Measurements from ENCODE around the gene TCOF1. TPM values are rescaled to one million over a fixed set of nuclear protein-coding genes. Genes with fewer than 3 reads are reported as not detected.

Gene TCOF1
- total and polyA plus RNA-seq, 2 donors (not counting 1 experiment from before 2014, with no cell fraction given) = 30.9 to 62.4 TPM

- peaks cover 54% of the 10 kb centered on the region for H4K20me1 ChIP-seq (ENCODE audit: control insufficient read depth, insufficient read depth, low read length, poor library complexity, severe bottlenecking)
- DNase-seq = peak; percentile 32
- Mint-ChIP-seq H3K9me3 (ENCODE audit: insufficient read depth) (no peaks in the 10 kb centered on the region), H3K4me1 (peaks cover 30% of the 10 kb centered on the region), H3K27ac (peak overlapping the region; percentile 100), H3K27me3 (no peaks in the 10 kb centered on the region), H3K4me3 (peak overlapping the region; percentile 100)
- peak overlapping the region; percentile 90 to 98 for H3K27ac ChIP-seq (ENCODE audit: low read length in 2 of 2)
- no peaks in the 10 kb centered on the region for H3K9me3 ChIP-seq (ENCODE audit: control extremely low read depth in 1 of 3, control insufficient read depth in 2 of 3, insufficient read depth in 1 of 3, low read length in 2 of 3)
- H3K9ac ChIP-seq (ENCODE audit: low read length) = peak overlapping the region; percentile 96
- no peak for TF ChIP-seq EZH2 (IDR thresholded peaks at IDR 0.05; ENCODE audit: borderline replicate concordance, insufficient read depth, low read depth, low read length, poor library complexity, severe bottlenecking)
- TF ChIP-seq CTCF (IDR thresholded peaks at IDR 0.05) = no peak
- peak; percentile 29 for ATAC-seq (ENCODE audit: low read depth)
- H3K4me3 ChIP-seq (ENCODE audit: control extremely low read depth in 1 of 5, extremely low read depth in 1 of 5, insufficient read depth in 1 of 5, low read depth in 2 of 5, low read length in 4 of 5) = peak overlapping the region; percentile 80 to 98 (median 97)
- peak overlapping the region; percentile 80 for H2AFZ ChIP-seq (ENCODE audit: insufficient read depth, low read depth, low read length, poor library complexity, severe bottlenecking)
- H3K4me1 ChIP-seq (ENCODE audit: control insufficient read depth in 2 of 2, insufficient read depth in 2 of 2, low read length in 2 of 2) = peaks cover 21 to 31% of the 10 kb centered on the region in 2 donors
- CTCF ChIA-PET = interaction anchor here (0.7 to 2.9 kb wide), 9 partner anchors 9 to 310 kb away, joined by 3 to 38 read pairs (median 10); partner anchors contain the start of genes DCTN4 and RBM22
- POLR2A ChIA-PET = interaction anchor here (0.8 to 2.3 kb wide), 10 partner anchors 11 to 252 kb away, joined by 3 to 47 read pairs (median 6); partner anchors contain the start of genes CD74 and RBM22
- no peaks in the 10 kb centered on the region for H3K27me3 ChIP-seq (replicated peaks in 1 of 4; ENCODE audit: control extremely low read depth in 1 of 4, control insufficient read depth in 3 of 4, insufficient read depth in 4 of 4, low read length in 3 of 4)
- peaks cover 36% of the 10 kb centered on the region for H3K79me2 ChIP-seq (ENCODE audit: control insufficient read depth, insufficient read depth, low read length)
- WGBS (ENCODE audit: insufficient coverage) = 2% methylated on average over 31 of the region's 31 CpGs
- H3K36me3 ChIP-seq (replicated peaks in 1 of 2; ENCODE audit: control extremely low read depth in 1 of 2, control insufficient read depth in 1 of 2, extremely low read depth in 1 of 2, insufficient read depth in 2 of 2, low read length in 1 of 2) = peaks cover 2 to 43% of the 10 kb centered on the region in 2 experiments
- peak overlapping the region; percentile 92 for H3K4me2 ChIP-seq (replicated peaks; ENCODE audit: low read depth, low read length, poor library complexity, severe bottlenecking)
- intact Hi-C loops (cut with micrococcal nuclease) = loop anchor here (1.0 to 2.0 kb wide), 5 partner anchors 13 to 310 kb away; partner anchors contain the start of genes DCTN4 and TCOF1
Observed at GRCh38 chr5:150448952-150449516, 91.5 kb downstream of the TCOF1 start.

Other genes with a start within 250 kb of the TCOF1 start
- gene PDGFRB, start 201.9 kb upstream of the TCOF1 start, total RNA-seq = 3.4 and 3.6 TPM in 2 replicates
- 0.42 and 0.72 TPM in 2 replicates for gene PDGFRB, start 201.9 kb upstream of the TCOF1 start, polyA plus RNA-seq
- not detected in 2 replicates for gene CDX1, start 190.9 kb upstream of the TCOF1 start, total RNA-seq
- gene CDX1, start 190.9 kb upstream of the TCOF1 start, polyA plus RNA-seq = not detected in 2 replicates
- not detected in 2 replicates for gene SLC6A7, start 167.6 kb upstream of the TCOF1 start, total RNA-seq
- gene SLC6A7, start 167.6 kb upstream of the TCOF1 start, polyA plus RNA-seq = not detected in 2 replicates
- not detected in 2 replicates for gene CAMK2A, start 67.9 kb upstream of the TCOF1 start, total RNA-seq
- not detected in 2 replicates for gene CAMK2A, start 67.9 kb upstream of the TCOF1 start, polyA plus RNA-seq
- gene ARSI, start 54.8 kb upstream of the TCOF1 start, total RNA-seq = 0.10 TPM in 1 of 2 replicates, not detected in the other
- not detected in 2 replicates for gene ARSI, start 54.8 kb upstream of the TCOF1 start, polyA plus RNA-seq
- gene CD74, start 55.2 kb downstream of the TCOF1 start, total RNA-seq = 5,468 and 5,670 TPM in 2 replicates
- 12,792 and 14,307 TPM in 2 replicates for gene CD74, start 55.2 kb downstream of the TCOF1 start, polyA plus RNA-seq
- gene RPS14, start 92.0 kb downstream of the TCOF1 start, total RNA-seq = 3,565 and 3,740 TPM in 2 replicates
- 5,742 and 6,881 TPM in 2 replicates for gene RPS14, start 92.0 kb downstream of the TCOF1 start, polyA plus RNA-seq
- 4.3 and 8.9 TPM in 2 replicates for gene NDST1, start 150.4 kb downstream of the TCOF1 start, total RNA-seq
- gene NDST1, start 150.4 kb downstream of the TCOF1 start, polyA plus RNA-seq = 3.2 and 7.0 TPM in 2 replicates